HG02973 (cell line): ENCODE measurements around the gene MALL.
"Not testable (repeated sequence)": the region's sequence is repeated elsewhere in the genome, so short reads cannot be mapped to it uniquely, and the experiment has no call there.

Experiments
- ATAC-seq: cut with Tn5 transposase; IDR thresholded peaks from one replicate; pipeline ENCODE4 v1.9.1; 2021; ENCODE audit warnings: moderate library complexity; ENCODE audit not compliant: unreplicated experiment

The MALL gene

DNA sequence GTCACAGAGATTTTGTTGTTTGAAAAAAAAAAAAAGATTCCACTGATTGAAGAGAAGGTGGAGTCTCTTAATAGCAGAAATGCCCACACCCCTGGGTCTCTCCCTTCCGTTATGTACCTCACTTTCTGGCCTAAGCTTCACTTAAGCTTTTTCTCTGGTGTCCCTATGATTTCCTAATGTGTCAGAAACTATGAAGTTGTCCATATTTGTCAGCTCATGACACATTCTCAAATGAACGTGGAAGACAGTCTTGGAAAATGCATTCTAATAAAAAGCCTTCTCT, 5.4 kb upstream of the MALL start:
- ATAC-seq, result no peak

DNA sequence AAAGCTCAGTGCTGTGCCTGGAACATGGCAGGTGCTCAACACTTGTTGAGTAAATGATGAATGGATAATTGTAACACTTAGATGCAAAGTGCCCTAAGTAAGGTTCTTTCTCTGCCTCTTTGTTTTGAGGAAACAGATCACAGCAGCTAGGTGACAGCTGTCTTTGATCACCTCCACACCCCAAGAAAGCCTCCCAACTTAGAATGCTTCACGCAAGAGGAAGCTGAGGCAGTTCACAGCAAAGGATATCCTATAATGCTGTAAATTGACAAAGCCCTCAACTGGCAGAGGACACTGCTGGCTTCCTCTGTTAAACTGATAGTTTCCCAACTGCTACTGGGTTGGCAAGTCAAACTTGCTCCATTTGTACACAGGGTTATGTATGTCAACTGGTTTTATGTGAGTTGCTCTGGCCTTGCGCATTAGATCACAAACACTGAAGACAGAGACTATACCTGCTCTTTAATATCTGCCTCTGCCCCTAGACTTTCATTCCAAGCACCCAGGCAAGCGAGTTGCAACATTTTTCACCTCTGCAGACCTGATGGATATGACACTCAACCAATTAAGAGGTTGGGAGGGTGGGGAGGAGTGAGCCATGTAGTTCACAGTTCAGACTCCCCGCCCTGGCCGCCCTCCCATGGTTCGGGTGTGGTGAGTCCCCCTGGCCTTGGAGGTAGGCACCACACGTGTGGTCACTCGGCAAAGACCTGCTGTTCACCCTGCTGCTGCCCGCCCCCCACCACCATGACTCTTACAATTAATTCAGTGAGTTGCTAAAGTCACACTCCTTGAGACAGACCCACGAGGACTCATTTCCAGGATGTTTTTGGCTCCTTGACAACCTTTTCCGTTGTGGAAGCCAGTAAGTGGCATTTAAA, 4.8 kb upstream of the MALL start:
- no peak for ATAC-seq

DNA sequence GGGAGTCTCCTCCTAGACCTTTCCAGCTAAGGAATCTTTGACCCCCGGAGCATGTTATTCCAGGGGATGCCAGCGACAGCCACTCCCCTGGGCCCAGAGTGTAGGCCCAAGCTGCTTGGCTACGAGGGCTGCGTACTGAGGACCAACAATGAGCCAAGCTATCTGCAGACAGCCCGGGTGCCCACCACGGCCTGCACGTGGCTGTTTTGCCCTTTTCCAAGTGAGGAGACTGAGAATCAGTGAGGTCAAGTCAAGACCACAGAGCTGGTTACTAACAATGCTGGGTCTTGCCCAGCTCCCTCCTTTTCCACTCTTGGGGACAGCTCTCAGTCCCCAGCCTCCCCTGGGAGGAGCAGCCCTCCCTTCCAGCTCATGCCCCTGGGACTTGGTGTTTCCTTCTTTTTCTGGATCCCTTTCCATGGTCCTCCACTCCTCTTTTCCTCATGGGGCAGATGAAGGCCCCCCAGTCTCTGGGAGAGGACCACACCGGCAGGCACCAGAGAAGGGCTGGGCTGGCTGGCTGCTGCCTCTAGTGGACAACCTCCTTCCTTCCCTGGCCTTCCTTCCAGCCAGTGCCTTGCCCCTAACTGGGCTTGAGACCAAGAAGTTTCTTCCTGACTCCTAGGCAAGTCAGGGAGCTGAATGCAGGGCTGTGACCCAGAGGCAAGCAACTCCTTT, 550 bp upstream of the MALL start:
- no peak for ATAC-seq

DNA sequence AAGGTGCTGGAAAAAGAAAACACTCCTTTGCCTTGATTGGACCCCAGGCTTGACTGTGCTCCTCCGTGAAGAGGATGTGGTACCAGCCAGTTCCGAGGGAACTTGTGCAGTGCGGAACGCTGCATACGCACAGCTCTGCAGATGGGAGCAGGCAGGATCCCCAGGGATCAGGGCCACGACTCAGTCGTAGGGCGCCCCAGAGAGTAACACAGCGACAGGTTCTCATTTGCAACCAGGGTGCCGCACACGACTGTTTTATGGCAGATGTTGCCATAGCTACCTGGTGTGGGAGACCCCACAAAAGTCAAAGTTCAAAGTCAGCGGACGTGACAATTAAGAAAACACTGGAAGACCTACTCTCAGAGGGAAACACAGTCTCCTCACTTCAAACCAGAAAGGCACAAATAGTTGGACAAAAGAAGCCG, 779 bp downstream of the MALL start:
- ATAC-seq, result no peak

DNA sequence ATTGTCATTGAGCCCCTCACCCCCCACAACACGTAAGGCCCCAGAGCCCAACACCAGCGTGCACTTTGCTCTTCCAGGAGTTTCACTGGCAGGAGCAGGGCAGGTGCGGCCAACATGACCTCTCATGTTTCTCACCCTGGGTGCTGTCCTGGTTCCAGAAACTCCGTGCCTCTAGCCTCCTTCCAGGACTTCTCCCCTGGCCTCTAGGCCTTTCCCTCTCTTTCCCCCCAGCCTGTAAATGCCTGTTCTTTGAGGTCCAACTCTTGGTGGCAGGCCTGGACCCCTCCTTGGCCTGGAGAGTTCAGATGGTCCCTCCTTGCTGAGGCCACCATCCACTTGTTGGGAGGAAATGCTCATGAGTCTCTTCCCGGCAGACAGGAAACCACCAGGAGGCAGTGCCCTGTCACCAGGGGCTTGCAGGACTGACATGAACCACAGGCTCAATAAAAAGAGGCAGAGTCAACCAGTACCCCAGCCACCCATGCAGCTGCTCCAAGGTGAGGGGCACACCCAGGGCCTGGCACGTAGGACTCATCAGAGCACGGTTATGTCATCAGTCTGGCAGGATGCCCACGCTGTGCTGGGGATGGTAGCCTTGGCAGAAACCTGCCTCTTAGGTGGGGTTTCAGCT, 1.5 kb downstream of the MALL start:
- ATAC-seq, result no peak

DNA sequence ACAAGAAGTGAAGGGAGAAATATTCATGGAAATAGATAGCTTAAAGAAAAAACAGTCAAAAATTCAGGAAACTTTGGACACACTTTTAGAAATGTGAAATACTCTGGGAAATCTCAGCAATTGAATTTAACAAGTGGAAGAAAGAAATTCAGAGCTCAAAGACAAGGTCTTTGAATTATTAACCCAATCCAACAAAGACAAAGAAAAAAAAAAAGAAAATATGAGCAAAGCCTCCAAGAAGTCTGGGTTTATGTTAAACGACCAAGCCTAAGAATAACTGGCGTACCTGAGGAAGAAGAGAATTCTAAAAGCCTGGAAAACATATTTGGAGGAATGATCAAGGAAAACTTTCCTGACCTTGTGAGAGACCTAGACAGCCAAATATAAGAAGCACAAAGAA, 7.3 kb downstream of the MALL start:
- ATAC-seq, result not testable (repeated sequence)

DNA sequence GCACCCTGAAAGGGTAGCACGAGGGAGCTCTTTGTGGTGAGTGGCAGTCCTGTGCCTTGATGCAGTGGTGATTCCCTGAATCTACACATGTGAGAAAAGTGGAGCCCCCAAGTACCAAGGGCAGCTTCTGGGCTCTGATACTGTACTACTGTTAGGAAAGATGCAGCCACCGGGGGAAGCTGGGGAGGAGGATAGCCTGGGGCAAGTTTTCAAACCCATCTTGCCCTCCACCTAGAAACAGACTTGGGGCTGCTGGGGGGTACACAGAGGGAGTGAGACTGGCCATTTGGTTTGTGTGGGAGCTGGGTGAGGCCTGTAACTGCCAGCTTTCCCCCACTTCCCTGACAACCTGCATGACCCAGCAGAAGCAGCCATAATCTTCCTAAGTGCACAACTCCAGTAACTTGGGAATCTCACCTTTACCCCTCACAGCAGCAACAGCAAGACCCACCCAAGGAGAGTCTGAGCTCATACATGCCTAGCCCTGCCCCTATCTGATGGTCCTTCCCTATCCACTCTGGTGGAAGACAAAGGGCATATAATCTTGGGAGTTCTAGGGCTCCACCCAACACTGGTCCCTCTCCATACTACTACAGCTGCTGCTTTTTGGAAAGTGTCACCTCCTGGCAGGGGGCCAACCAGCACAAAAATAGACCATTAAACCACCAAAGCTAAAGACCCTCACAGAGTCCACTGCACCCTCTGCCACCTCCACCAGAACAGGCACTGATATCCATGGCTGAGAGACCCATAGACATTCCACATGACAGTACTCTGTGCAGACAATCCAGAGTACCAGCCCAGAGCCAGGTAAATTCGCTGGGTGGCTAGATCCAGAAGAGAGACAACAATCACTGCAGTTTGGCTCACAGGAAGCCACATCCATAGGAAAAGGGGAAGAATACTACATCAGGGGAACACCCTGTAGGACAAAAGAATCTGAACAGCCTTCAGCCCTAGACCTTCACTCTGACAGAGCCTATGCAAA, 8.2 kb downstream of the MALL start:
- ATAC-seq, result no peak

DNA sequence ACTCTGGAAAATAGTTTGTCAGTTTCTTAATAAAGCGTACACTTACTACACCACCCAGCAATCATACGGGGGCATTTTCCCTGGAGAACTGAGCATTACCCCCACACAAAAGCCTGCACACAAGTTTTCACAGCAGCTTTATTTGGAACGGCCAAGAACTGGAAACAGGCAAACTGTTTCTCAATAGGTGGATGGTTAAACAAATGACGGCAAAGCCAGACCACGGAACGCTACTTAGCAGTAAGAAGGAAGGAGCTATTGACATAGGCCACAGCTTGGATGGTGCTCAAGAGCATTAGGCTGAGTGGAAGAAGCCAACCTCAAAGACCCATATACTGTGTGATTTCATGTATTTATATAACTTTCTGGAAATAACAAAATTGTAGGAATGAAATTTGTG, 9.0 kb downstream of the MALL start:
- ATAC-seq, result no peak

DNA sequence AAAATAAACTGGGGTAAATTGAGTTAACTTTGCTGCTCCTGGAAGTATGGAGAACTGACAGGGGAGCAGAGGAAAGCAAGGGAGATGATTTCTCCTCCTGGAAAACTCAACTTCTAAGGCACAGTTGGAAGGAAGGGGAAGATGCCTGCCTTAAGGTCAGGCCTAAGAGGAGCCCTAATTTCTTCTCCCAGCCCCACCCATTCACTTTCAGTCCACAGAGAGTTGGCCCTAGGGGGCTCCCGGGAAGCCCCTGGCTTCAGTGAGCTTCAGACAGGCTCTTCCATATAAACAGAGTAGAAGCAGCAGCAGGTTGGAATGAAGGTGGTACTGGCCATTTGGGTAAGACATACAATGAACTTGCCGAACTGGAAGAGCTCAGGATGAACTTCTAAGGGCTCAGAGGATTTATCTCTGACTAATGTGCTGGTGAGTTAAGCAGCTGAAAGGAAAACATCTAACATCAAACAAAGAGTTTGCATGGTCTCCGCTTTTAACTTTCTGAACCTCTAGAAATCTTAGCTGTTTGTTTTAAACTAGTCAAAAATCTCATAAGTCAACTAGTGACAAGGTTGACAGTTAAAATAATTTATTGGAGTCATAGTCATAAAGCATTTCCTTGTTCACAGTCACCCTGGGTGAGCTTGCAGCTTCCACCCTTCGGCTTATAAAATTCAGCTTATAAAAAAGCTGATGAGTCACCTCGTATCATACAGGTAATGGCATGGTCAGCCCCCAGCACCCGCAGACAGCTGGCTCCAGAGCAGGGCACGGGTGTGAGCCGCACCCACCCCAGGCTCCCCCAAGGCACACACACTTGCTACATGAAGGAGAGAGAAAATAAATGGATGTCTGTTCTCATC, 9.8 kb downstream of the MALL start:
- no peak for ATAC-seq

DNA sequence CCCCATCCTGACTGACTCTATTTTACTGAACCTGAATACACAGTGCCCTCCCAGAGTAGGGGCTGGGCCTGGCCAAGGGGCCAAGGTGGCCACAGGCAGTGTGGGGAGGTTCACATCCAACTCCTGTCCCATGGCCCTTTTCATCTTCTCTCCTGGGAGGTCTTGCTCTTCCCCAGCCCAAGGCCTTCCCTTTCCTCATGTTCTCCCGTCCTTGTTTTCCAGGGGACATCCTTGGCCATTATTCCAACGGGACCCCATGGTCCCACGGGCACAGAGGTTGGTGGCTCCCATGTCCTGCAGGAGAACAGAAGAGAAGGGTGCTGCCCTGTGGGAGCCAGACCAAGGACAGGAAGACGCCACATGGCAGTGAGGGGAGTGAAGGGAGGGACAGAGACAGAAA, 10.4 kb downstream of the MALL start:
- ATAC-seq, result no peak

DNA sequence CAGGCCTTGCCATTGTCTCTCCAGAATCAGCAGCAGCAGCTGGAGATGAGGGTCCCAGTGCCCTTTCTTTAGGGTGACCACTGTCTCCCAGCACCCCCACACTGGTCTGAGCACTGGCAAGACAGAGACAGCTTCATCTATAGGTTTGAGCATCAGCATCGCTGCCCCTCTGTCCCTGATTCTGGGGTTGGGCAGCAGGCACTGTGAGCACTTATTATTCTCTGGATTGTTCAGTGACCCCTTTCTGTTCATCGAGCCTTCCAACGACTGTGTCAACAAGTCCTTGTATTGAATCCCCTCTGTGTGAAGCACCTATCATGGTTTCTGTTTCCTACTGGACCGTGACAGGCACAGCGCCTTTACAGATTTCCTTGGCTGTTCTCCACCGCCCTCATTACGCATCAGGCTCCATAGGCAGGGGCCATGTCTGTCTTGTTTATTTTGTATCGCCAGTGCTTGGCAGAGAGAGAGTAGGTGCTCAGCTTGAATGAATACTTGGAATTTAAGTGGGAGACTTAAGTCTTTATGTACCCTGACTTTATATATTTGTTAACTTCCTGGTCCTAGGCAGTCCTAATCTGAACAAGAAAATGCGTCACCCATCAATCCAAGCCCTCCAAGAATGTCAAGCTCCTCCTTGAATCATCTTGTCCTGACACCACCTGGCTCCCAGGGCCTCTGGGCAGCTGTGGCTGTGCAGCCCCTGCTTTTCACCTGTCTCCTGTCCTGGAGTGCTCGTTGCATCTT, 11.4 kb downstream of the MALL start:
- ATAC-seq, result no peak

DNA sequence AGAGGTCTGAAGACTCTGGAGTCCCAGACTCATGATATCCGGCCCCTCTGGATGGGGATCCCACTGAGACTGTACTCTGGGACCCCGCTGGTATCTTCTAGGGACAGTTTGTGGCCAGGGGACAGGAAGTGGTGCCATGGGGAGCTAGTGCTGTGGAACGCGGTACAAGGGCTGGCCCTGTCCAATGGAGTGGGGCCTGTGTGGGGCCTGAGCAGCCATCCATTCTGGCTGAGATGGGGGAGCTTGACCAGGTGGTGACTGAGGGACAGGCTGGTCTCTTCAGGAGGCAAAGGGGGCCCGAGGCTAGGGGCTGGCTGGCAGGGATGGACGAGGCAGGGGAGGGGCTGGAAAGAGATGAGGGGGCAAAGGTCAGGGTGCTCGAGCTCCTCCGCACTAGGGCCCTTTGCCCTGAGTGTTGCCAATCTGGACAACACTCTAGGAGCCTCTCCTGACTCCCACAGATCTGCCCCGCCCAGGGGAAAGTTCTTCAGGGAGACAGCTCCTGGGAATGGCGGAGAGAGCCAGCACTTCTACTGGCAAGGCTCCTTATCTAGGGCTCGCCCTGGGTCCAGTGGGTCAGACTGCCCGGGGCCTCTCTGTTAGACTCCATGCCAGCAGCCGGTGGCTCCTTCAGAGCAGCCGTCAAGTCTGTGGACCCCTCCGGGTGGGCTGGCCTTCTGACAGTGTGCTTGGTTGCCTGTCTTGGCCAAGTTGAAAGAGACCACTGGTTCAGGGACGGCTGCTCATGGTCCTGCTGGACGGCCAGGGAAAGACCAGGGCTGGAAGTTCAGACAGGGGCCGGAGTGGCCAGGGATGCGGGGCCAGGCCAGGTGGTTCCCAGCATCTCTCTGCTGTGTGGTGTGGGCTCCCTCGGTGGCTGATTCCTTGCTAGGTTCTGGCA, 12.3 kb downstream of the MALL start:
- no peak for ATAC-seq

DNA sequence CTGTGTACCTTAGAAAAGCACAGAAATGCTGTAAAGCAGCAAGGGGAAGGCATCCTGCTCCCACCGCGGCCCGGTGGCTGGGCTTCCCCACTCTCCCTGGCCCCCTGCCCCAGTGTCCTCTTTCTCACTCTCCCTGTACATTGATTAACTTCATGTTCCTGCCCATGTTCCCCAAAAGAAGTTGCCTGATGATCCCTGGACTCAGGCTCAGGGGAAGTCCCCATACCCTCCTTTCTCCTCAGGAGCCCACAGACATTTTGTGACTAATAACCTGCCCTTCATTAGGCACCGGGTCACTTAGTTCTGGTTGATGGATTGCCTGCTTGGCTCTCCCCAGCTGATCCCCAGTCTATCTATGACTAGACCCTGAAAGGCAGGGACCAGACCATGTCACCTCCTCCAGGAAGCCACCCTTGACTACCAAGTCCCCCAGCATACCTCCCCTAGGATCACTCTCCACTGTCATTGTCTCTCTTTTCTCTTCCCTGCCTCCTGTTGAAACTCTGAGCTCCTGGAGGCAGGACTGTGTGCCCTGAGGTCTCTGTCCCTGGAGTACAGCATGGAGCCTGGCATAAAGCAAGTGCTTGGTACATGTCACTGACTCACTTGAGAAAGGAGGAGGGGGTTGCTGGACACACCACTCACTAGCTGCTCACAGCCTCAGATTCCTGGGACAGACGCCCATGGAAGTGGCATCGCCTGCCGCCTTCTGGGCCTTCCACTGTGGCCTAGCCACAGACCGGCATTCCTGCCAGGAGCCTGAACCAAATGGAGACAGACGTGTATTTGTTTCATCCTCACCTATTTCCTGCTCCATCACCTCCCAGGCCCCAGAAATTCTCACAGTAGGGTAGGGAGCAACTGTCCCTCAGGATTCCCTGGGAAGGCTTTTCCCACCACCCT, 13.5 kb downstream of the MALL start:
- ATAC-seq, result no peak

DNA sequence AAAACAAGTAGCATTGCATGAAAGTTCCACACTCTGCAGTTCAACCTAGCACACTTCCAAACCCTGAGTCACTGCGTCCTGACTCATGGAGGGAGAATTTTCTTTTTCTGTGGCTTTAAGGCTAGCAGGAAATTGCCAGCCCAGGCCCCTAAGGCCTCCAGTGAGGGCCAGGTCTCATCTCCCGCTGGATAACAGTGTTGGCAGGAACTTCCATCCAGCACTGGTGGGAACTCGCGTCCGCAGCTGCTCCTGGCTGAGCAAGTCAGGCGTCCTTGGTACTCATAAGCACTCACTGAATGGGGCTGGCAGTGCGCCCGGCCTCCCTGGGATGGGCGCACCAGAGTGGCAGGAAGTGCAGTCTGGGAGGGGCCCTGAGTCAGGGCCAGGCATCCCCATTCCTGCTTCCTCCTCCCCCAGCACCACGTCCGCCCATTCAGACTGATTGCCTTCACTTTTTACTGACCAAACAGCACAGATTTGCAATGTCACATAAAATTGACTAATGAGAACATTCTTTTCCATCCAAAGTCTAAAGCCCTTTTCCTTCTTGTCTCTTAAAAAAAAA, 14.3 kb downstream of the MALL start:
- ATAC-seq, result no peak

DNA sequence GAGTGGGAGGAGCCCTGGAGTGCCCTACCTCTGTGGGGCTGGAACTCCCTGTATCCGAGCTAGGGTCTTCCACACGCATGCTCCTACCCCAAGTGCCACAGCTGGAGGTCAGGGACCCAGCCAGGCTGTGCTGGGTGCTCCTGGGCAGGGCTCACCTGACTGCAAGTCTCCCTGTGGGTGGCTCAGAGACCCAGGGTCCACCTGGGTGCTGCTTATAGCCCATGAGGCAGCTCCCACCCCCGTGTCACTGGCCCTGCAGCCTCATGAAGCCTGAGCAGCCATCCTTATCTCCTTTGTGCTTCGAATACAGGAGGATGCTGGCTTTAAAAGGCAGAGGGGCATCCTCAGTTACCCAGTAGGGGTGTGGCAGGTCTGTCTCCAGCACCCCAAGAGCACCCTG, 14.7 kb downstream of the MALL start:
- not testable (repeated sequence) for ATAC-seq

DNA sequence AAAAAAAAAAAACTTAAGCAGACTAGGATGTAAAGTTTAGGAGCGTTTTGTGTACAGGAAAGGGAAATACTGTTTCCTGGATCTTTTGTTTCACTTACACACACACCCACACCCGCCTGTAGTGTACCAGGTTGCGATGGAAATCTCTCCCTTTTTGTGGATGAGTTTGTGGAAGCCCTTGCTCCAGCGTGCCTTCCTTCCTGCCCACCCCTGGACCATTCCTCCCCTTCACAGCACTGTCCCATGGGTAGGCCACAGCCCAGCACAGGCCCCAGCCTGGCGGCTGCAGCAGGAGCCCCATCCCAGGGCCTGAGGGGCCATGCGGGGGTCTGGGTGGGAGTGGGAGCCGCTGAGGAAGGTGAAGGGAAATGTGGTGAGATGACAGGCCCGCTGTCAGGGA, 15.1 kb downstream of the MALL start:
- no peak for ATAC-seq
